ENCODE measurements around the gene RARG. TPM values are rescaled to one million over a fixed set of nuclear protein-coding genes. Genes with fewer than 3 reads are reported as not detected.

The RARG gene
- total and polyA plus RNA-seq, 2 of the 4 experiments (the other 2 are of a cell fraction): 7.9 to 30.9 TPM

DNA sequence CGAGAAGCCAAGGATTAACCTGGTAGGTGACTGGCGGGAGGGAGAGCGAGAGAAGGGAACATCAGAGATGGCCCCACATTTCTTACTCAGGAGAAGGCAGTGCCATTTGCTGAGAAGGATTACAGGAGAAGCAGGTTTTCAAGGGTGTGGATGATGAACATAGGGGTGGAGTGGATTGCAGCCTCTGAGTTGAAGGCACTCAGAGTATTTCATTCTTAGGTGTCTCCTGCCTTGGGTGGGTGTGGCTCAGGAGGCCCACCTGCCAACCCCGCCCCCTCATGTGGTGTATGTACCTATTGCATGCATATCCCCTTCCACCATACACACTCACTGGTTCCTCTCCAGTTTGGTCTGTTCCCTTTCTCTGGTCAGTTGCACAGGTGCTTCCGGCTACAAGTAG, 42.4 kb upstream of the RARG start:
- in situ Hi-C loops (cut with MboI; ENCODE audit: low sequenced_read_pairs): no loop called here
- no CpG with 5 or more reads among the region's 5 CpGs for WGBS, 2 experiments (ENCODE audit: extremely low coverage in 2 of 2, insufficient read length in 1 of 2)
- DNase-seq: no peak
- Histone ChIP-seq H2BK15ac (ENCODE audit: low read depth, low read length) (no peak overlapping the region), H3K27me3 (ENCODE audit: control insufficient read depth, insufficient read depth, low read length) (no peaks in the 10 kb centered on the region), H3K9me3 (ENCODE audit: control insufficient read depth, insufficient read depth, low read length) (no peaks in the 10 kb centered on the region), H2AFZ (replicated peaks; ENCODE audit: low read length, poor library complexity) (no peak overlapping the region), H3K4me2 (ENCODE audit: low read depth, low read length) (no peak overlapping the region), H3K4me1 (ENCODE audit: control insufficient read depth, insufficient read depth, low read length) (no peaks in the 10 kb centered on the region; the same call in 1 of the 2 replicates), H3K36me3 (ENCODE audit: control insufficient read depth, insufficient read depth, low read length) (peaks cover 6% of the 10 kb centered on the region), H3K14ac (replicated peaks; ENCODE audit: low read depth, low read length) (no peak overlapping the region), H3K23ac (ENCODE audit: low read depth, low read length) (no peak overlapping the region), H4K8ac (ENCODE audit: low read depth in 2 of 2, low read length in 2 of 2) (no peak overlapping the region), H2AK9ac (replicated peaks; ENCODE audit: low read depth, low read length, poor library complexity) (no peak overlapping the region), H3K4me3 (ENCODE audit: insufficient read depth, low read depth, low read length) (no peak overlapping the region), H3K56ac (ENCODE audit: extremely low read depth, insufficient read depth, low read length) (no peak overlapping the region), H4K5ac (ENCODE audit: low read depth, low read length) (no peak overlapping the region), H2BK120ac (ENCODE audit: low read depth, low read length) (no peak overlapping the region), H4K20me1 (ENCODE audit: insufficient read depth, low read length) (no peaks in the 10 kb centered on the region; the same call in 1 of the 2 replicates), H4K91ac (ENCODE audit: insufficient read depth, low read depth, low read length) (no peak overlapping the region), H2AK5ac (ENCODE audit: low read depth, low read length) (no peak overlapping the region), H3K18ac (ENCODE audit: low read depth, low read length) (no peak overlapping the region), H3K79me1 (ENCODE audit: low read depth in 1 of 2, low read length in 2 of 2) (peaks cover 21 to 43% of the 10 kb centered on the region in 2 experiments), H2BK20ac (ENCODE audit: low read depth, low read length) (no peak overlapping the region), H2BK5ac (ENCODE audit: low read depth, low read length, poor library complexity, severe bottlenecking) (no peak overlapping the region), H3K9ac (ENCODE audit: low read depth, low read length) (no peak overlapping the region), H3K4ac (ENCODE audit: low read depth, low read length) (no peak overlapping the region), H3K9me1 (ENCODE audit: insufficient read depth, low read length) (peaks cover 12% of the 10 kb centered on the region), H3K27ac (ENCODE audit: insufficient read depth, low read length) (no peak overlapping the region)
- ChIA-PET CTCF (no interaction called here), POLR2A (ENCODE audit: unreplicated experiment) (no interaction called here)
- intact Hi-C loops (cut with micrococcal nuclease): no loop called here
- TF ChIP-seq SMC3 (IDR thresholded peaks at IDR 0.05; ENCODE audit: low read depth, low read length): no peak
- no peak for TF ChIP-seq NFE2L2 (IDR thresholded peaks at IDR 0.05; ENCODE audit: low read depth, low read length)
- TF ChIP-seq CEBPB (IDR thresholded peaks at IDR 0.05; ENCODE audit: low read depth, low read length): no peak
- TF ChIP-seq RAD21 (IDR thresholded peaks at IDR 0.05; ENCODE audit: low read length): no peak
- TF ChIP-seq MAZ (IDR thresholded peaks at IDR 0.05; ENCODE audit: borderline replicate concordance, low read depth, low read length): no peak
- TF ChIP-seq BHLHE40 (IDR thresholded peaks at IDR 0.05; ENCODE audit: low read depth, low read length): no peak
- no peak for TF ChIP-seq RCOR1 (IDR thresholded peaks at IDR 0.05; ENCODE audit: insufficient replicate concordance, low read length)
- no peak for TF ChIP-seq MAFK (IDR thresholded peaks at IDR 0.05; ENCODE audit: low read depth, low read length)
- no peak for TF ChIP-seq RFX5 (IDR thresholded peaks at IDR 0.05; ENCODE audit: low read depth, low read length)
- no peak for ATAC-seq (ENCODE audit: low read depth)
- dilution Hi-C loops (cut with HindIII; ENCODE audit: low sequenced_read_pairs, unreplicated experiment): no loop called here
- no TSS peak for BruUV-seq (replicated peaks)
